ENCODE data around the gene GLB1L3.
"Not testable (repeated sequence)": the region's sequence is repeated elsewhere in the genome, so short reads cannot be mapped to it uniquely, and the experiment has no call there.

Gene GLB1L3

DNA sequence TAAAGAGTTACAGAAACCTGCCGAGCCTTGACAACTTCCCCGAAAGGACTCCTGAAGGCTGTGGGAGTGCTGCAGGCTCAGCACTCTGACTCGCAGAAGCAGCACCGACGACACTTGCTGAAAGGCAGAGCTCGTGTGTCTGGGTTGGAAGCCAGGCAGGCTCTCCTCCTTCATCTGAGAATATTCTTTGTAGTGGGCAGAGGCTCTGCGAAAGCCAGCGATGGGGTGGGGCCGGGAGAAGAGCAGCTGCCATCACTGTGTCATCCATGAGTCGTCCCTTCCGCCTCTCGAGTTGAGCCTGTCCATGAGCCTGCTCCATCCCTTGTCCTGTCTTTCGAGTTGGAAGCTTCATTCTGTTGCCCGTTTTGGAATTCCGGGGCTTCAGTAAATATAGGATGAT lies 67.5 kb downstream of the GLB1L3 start:
- no peak for DNase-seq (ENCODE audit: low read depth)

DNA sequence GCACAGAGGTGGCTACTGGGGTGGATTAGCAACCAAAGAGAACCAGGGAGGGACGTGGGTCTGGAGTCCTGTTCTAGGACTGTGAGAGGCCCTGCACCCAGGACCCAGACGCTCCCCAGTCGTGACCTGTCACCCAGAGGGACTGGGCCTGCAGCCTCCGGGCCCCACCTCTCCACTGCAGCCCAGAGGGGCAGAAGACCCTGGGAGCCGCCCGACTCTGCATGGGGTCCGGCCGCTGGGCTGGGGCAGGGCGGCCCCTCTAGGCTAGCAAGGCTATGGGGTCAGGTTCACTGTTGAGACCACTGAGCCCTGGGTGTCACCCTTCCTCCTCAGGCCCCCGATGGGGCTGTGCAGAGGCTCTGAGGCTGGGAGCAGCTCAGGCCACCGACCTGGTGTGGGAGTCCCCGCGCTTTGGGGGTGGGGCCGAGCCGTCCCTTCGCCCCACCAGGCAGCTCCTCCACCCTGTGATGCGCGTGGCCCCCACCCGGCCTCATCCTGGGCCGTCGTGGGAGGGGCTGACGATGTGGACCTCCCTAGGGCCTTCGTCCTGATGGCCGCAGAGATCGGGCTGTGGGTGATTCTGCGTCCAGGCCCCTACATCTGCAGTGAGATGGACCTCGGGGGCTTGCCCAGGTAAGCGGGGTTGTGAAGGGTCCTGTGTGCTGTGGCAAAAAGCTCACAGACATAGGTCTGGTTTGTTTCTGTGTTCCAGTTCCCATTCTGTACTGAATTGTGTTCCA lies 68.5 kb downstream of the GLB1L3 start:
- DNase-seq (ENCODE audit: low read depth) = not testable (repeated sequence)

DNA sequence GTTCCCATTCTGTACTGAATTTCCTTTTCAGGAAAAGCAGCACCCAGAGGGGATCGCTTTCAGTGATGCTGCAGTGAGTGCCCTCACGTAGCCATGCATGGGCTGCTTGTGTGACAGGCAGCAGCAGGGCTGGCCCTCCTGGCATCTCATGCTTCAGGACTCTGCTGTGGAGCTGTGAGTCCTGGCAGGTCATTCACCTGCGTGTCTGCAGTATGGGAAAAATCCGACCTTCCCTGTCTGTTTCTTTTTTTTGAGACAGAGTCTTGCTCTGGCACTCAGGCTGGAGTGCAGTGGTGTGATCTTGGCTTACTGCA lies 69.0 kb downstream of the GLB1L3 start:
- DNase-seq (ENCODE audit: low read depth) = no peak

DNA sequence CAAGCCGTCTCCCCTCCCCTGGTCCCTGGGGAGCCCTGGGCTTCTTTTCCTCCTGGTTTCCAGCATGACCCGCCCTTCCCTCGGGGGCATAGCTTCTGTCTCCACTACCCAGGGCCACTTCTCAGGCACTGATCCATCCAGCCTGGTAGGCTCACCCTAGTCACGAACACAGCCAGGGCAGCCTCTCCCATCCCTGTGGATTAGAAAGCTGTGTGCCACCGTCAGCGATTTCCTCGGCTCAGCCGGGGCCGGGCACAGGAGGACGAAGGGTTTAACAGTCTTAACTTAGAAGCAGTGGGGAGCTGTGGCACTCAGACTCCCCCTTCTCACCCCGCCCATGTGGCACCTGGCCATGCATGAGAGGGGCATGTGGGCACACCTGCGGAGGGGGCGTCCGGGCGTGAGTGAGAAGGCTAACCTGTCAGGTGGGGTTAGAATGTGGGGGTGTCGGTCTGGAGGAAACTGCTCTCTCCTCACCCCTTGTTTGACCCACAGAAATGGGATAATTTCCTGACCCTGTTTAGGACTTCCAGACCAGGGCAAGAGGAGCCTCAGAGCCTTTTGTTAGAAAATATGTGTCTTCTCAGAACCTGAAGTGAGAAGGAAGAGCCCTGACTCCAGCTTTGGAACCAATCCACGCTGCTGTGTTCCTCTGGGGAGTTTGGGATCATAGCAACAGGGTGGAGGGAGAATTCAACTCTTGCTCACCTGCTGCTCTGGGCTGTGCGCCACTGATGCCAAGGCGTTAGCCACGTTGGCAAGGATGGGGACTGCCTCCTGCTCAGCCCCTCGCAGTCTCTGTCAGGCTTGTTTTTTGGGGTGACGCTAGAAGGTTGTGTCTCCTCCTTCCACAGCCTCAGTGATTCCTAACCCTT lies 70.2 kb downstream of the GLB1L3 start:
- DNase-seq (ENCODE audit: low read depth) = no peak

DNA sequence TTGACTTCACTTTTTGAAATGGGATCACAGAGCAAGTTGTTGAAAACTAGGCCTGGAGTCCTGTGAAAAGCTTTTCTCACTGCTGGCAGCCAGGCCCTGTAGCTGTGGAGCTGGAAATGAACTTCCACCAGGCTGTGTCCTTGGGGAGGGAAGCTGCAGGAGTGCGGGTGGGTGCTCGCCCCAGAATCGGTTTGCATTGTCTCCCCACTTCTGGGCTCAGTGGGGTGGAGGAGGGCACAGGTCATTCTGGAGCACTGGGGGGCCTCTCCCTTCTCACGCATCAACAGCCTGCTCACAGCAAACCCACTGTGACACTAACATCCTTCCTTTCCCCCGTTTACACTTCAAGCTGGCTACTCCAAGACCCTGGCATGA lies 70.8 kb downstream of the GLB1L3 start:
- DNase-seq (ENCODE audit: low read depth) = no peak

DNA sequence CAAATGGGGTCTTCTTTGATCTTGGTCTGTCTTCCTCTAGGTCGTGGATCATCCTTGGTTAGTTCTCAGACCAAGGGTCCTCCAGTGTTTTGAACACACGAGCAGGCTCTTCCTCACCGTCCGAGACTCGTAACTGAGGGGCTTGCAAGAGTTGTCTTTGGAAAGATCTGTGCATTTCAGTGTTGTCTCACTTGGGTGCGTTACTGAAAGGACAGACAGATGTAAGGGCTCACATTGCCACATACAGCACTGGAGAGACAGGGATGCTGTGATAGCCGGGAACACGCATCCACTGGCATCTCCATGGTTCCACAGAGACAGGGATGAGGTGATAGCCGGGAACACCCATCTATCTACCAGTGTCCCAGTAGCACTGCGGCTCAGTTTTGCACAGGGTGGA lies 71.3 kb downstream of the GLB1L3 start:
- no peak for DNase-seq (ENCODE audit: low read depth)

DNA sequence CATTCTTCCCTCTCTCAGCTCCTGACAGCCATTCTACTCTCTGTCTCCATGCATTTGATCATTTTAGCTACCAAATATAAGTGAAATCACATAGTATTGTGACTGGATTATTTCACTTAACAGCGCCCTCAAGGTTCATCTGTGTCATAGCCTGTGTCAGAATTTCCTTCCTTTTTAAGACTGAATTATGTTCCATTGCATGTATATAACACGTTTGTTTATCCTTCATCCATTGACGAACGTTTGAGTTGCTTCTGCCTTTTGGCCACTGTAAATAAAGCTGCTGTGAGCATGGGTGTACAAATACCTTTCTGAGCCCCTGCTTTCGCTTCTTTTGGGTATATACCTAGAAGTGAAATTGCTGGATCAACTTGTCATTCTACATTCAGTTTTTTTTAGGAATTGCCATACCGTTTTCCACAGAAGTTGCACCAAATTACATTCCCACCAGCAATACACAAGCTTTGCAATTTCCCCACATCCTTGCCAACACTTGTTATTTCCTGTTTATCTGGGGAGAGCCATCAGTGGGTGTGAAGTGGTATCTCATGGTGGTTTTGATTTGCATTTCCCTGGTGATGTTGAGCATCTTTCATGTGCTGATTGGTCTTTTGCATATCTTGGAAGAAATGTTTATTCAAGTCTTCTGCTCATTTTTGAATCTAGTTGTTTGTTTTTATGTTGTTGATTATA lies 73.1 kb downstream of the GLB1L3 start:
- no peak for DNase-seq (ENCODE audit: low read depth)

DNA sequence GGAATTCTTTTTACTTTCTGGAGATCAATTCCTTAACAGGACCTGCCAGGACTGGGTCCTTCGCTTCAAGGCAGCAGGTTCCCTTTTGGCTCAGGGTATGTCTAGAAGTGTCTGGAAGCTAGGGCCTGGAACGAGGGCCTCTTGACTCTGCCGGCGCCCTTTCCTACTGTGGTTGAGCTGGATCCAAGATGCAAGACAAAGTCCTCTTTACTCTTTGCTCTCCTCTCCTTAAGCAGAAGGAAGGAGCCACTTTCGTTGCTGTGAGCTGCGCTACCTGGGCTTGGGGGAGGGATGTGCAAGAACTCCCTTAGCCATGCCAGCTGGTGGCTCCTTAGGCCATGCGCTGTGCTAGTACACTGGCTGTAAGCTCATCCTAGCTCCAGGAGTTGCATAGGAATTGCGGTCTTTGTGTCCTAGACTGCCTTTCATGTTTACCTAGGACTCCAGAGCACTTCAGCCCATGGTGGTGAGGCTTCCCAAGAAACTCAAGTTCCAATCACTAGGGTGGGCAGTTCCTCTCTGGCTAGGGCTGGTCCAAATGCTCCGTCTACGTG lies 73.7 kb downstream of the GLB1L3 start:
- no peak for DNase-seq (ENCODE audit: low read depth)

DNA sequence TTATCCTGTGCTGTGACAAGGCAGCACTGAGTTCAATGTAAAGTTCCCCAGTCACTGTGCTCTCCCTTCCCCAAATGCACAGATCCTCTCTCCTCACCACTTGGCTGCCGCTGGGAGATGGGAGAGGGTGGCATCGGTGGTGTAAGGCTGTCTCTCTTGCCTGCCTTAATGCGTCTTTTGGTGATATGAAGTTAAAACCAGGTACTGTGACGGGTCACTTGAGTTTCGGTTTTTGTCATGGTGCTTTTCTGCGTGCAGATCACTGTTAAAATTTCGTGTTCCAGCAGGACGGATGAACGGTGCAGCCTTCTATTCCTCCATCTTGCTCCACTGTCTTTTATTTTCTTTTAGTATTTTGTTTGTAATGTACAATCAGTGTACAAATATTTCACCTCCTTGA lies 74.2 kb downstream of the GLB1L3 start:
- no peak for DNase-seq (ENCODE audit: low read depth)

DNA sequence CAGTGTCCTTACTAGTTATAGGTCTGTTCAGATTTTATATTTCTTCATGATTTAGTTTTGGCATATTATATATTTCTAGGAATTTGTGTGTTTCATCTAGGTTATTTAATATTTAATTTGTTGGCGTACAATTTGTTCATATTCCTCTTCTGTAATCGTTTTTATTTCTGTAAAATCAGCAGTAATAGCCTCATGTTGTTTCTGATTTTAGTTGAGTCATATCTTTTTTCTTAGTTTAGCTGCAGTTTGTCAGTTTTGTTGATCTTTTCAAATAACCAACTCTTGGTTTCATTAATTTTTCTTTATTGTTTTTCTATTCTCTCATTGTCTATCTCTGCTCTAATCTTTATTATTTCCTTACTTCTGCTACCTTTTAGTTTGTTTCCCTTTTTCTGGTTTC lies 75.9 kb downstream of the GLB1L3 start:
- no peak for DNase-seq (ENCODE audit: low read depth)

DNA sequence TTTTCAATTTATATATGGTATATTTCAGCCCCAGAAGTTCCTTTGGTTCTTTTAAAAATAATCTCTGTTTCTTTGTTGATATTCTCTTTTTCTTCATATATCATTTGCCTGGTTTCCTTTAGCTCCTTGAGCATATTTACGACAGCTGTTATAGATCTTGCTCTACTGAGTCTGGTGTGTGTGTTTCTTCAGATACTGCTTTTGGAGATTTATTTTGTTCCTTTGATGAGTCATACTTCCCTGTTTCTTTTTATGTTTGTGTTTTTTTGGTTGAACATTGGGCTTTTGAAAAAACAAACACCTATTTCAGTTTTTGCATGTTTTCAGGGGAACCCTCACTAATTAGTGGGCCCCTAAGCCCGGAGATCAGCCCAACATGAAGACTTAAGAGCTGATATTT lies 79.0 kb downstream of the GLB1L3 start:
- no peak for DNase-seq (ENCODE audit: low read depth)

DNA sequence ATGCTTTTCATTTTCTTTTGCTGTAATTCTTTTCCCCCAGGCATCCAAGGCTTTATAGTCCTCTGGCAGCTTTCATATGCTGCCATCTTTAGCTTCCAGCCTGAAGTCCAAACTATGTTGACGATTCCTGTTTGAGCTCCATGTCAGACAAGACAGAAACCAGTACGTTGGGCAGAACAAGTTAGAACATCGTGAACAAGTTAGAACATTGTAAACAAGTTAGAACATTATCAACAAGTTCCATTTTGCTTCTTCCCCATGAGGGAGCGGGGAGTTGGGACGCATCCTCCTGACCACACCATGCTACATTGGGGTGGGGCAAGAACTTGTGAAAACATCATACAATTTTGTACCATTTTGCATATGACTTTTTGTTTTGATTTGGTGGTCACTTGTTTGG lies 79.5 kb downstream of the GLB1L3 start:
- DNase-seq (ENCODE audit: low read depth) = no peak

DNA sequence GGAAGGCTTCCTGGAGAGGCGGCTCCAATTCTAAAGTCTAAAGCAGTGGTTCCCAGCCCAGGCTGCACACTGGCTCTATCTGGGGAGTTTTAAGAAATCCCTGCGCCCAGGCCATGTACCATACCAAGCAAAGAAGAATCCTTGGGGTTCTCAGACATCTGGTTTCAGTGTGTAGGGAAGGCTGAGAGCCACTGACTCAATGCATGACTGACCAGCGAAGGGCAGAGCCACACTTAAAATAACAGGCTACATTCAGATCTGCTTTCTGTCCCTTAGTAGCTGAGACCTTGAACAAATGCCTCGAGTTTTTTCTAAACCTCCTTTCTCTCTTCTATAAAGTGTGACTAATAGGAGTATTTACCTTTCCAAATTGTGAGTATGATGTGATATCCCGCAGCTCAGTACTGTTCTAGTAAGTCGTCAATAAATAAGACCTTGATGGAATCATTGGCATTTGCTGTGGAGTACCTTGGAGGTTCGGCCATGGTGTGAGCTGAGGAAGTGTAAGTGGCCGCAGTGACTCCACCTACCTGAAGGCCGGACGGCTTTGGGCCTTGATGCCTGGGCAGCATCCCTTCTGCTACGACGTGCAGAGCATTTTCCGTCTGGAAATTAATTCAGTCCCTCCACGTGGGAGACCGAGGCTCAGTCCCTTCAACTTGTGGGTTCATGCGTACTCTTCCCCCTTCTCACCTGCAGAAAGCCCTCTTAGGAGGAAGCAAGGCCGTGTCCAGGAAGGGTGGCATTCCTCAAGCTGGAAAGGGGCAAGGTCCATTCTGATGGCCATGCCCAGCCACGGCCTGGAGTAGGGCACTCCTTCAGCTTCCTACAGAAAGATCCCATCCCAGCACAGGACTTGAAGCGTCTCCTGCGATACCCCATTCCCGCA lies 80.7 kb downstream of the GLB1L3 start:
- no peak for DNase-seq (ENCODE audit: low read depth)

DNA sequence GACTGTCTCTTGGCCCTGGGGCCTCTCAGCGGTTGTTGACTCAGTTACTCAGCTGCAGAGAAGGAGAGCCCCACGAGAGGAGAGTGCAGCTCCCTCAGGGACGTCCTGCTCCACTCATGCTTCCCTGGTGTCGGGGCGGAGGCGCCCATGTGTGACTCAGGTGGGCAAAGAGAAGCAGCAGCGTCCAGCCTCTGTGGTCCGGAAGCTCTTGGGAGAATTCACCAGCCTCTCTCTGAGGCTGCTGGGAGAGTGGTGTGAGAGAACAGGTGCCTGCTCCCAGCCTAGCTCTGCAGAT lies 81.3 kb downstream of the GLB1L3 start:
- DNase-seq (ENCODE audit: low read depth) = no peak

DNA sequence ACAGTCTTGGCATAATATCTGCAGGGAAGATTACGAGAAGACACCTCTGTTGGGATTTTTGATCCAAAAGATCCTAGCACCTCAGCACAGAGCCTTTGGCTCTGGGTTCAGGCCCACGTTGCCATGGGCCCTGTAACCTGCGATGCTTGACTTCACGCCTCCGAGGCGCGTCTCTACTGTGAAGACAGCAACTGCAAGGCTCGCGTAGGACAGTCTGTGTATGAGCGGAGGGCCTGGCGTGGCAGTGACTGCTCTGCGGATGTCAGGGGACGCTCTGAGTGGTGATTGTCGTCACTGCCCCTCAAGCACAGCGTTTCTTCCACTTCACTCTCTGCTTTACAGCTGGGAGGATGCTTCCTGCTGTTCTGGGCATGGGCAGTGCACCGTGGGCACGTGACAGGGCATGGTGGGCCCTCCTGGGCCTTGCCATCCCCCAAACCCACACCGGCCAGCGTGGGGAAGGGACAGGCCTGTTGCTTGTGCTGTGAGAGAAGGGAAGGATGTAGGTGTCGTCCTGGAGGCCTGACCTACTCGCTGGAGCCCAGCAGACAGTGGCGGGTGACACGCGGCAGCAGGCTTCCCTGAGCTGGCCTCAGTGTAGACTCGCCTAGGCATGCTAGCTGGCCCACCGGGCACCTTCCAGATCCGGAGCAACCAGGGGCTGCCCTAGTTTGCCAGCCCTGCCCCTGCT lies 82.1 kb downstream of the GLB1L3 start:
- no peak for DNase-seq (ENCODE audit: low read depth)

DNA sequence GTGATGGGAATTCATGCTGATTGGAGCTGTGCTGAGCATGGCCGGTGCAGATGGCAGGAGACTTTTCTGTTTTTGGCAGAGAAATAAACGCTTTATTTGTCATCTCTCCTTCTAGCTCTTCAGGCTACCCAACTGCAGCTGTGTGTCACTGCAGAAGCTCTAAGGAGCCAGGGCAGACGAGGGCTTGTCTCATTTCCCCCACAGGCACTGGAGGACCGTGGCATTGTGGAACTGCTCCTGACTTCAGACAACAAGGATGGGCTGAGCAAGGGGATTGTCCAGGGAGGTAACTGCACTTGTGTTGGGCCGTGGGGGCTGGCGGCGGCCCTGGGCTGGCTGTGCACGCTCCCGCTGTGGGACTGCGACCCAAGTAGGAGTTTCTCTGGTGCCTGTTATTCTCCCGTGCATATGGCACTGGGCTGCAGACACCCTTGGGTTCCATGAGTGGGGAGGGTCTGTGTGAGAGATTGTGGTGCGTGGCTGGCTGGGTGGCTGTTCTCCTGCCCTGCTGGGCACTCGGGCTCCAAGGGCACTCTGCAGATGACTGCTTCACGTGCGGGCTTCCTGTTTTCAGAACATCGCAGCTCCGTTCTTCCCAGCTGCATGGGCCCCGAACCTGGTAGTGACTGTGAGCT lies 82.8 kb downstream of the GLB1L3 start:
- no peak for DNase-seq (ENCODE audit: low read depth)

DNA sequence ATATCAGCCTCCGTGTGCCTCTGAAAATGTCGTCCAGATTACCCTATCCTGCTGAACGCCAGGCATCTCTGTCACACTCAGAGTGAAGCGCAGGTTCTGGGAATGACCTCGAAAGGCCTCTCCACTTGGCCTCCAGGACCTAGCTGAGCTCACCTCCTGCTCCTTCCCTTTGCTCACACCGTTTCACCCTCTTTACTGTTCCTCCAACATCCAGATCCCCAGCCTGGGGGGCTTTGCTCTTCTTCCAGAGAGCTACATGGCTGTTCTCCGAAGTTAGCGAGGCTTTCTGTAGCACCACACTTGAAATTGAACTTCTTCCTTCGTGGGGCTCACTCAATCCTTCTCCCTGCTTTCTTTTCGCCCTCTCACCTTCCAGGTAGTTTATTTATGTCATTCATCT lies 83.5 kb downstream of the GLB1L3 start:
- no peak for DNase-seq (ENCODE audit: low read depth)

DNA sequence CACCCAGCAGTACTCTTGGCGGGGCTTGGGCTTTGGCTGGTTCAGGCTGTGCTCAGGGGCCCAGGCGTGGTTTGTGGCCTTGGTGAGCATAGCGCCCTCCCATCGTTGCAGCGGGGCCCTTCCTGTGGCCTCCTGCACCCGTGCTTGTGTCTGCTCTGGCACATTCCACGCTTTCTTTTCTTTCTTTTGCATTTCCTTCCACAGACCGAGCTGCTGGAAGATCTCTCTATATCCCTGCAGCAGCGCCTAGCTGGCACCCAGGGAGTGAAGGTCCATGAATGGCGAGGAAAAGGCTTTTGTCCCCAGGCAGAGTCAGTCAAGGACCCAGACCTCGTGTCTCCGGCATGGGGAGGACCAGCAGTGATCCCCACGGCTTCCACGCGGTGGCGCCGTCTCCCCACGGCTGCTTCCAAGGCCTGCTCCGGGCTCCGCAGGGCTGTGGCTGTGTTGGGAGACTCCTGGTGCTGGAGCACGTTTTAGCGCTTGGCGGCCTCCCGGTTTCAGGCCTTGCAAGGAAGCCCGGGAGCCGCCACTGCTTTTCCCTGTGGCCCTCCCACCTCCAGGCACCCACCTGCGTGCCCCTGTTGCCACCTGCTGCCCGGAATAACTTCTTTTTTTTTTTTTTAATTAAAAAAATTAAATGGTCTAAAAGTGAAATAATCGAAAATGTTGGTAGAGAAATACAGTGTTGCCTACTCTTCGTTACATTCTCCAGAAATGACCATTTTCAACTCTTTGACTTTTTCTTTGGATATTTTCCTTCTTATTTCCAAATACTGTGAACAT lies 84.1 kb downstream of the GLB1L3 start:
- DNase-seq (ENCODE audit: low read depth) = peak; percentile 51

DNA sequence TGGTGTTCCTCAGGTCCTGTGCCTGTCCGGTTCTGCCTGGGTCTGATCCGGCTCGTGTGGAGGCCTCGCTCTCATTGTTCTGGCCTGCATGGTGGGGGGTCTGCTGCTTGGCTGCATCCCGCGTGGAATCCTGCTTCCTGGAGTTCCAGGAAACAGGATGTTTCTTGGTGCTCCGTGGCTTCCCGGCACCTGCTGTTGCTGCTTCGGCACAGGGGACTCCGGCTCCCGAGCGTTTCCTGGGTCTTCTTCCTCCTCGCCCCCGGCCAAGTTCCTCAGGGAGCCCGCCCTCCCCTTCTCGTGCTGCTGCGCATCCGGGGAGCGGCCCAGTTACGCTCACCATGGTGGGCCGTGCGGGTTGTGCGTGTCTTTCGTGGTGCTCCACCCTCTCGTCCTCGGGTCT lies 85.5 kb downstream of the GLB1L3 start:
- DNase-seq (ENCODE audit: low read depth) = no peak
